ENCODE results near the gene DHRS3.
"Not testable (repeated sequence)": the region's sequence is repeated elsewhere in the genome, so short reads cannot be mapped to it uniquely, and the experiment has no call there.

The DHRS3 gene

GRCh38 chr1:12584900-12585525 lies 33.0 kb downstream of the DHRS3 start:
- no peak overlapping the region for H3K27ac ChIP-seq
- DNase-seq (ENCODE audit: low read depth, low spot score): no peak

GRCh38 chr1:12583484-12583883 lies 34.5 kb downstream of the DHRS3 start:
- no peak for DNase-seq (ENCODE audit: low read depth, low spot score)
- no peak overlapping the region for H3K27ac ChIP-seq

- DNase-seq (ENCODE audit: low read depth, low spot score): no peak
- H3K27ac ChIP-seq: no peak overlapping the region
Measured at GRCh38 chr1:12582649-12583048, 35.4 kb downstream of the DHRS3 start.

GRCh38 chr1:12581179-12581578 lies 36.8 kb downstream of the DHRS3 start:
- DNase-seq (ENCODE audit: low read depth, low spot score): no peak
- H3K27ac ChIP-seq: no peak overlapping the region

GRCh38 chr1:12580054-12580887 lies 37.7 kb downstream of the DHRS3 start:
- DNase-seq (ENCODE audit: low read depth, low spot score): no peak
- no peak overlapping the region for H3K27ac ChIP-seq

- no peak for DNase-seq (ENCODE audit: low read depth, low spot score)
- H3K27ac ChIP-seq: no peak overlapping the region
Measured at GRCh38 chr1:12578860-12579422, 39.1 kb downstream of the DHRS3 start.

GRCh38 chr1:12577020-12577419 lies 41.0 kb downstream of the DHRS3 start:
- H3K27ac ChIP-seq: no peak overlapping the region
- no peak for DNase-seq (ENCODE audit: low read depth, low spot score)

GRCh38 chr1:12574757-12575139 lies 43.3 kb downstream of the DHRS3 start:
- H3K27ac ChIP-seq: no peak overlapping the region

GRCh38 chr1:12573015-12573825 lies 44.8 kb downstream of the DHRS3 start:
- peak overlapping the region; percentile 48 for H3K27ac ChIP-seq
- no peak for DNase-seq (ENCODE audit: low read depth, low spot score)

More at GRCh38 chr1:12574757-12575139, 43.3 kb downstream of the DHRS3 start:
- no peak for DNase-seq (ENCODE audit: low read depth, low spot score)

- no peak for DNase-seq (ENCODE audit: low read depth, low spot score)
Measured at GRCh38 chr1:12572522-12572921, 45.5 kb downstream of the DHRS3 start.

GRCh38 chr1:12570291-12570690 lies 47.7 kb downstream of the DHRS3 start:
- DNase-seq (ENCODE audit: low read depth, low spot score): no peak

More at GRCh38 chr1:12572522-12572921, 45.5 kb downstream of the DHRS3 start:
- no peak overlapping the region for H3K27ac ChIP-seq

GRCh38 chr1:12568009-12568767 lies 49.8 kb downstream of the DHRS3 start:
- no peak overlapping the region for H3K27ac ChIP-seq
- DNase-seq (ENCODE audit: low read depth, low spot score): no peak

More at GRCh38 chr1:12570291-12570690, 47.7 kb downstream of the DHRS3 start:
- no peak overlapping the region for H3K27ac ChIP-seq

GRCh38 chr1:12567288-12567819 lies 50.7 kb downstream of the DHRS3 start:
- DNase-seq (ENCODE audit: low read depth, low spot score): no peak

GRCh38 chr1:12566484-12567287 lies 51.3 kb downstream of the DHRS3 start:
- DNase-seq (ENCODE audit: low read depth, low spot score): no peak
- no peak overlapping the region for H3K27ac ChIP-seq

More at GRCh38 chr1:12567288-12567819, 50.7 kb downstream of the DHRS3 start:
- H3K27ac ChIP-seq: no peak overlapping the region

GRCh38 chr1:12565966-12566352 lies 52.1 kb downstream of the DHRS3 start:
- no peak overlapping the region for H3K27ac ChIP-seq
- no peak for DNase-seq (ENCODE audit: low read depth, low spot score)

- no peak for DNase-seq (ENCODE audit: low read depth, low spot score)
- no peak overlapping the region for H3K27ac ChIP-seq
Measured at GRCh38 chr1:12565094-12565965, 52.7 kb downstream of the DHRS3 start.

GRCh38 chr1:12564251-12564650 lies 53.8 kb downstream of the DHRS3 start:
- H3K27ac ChIP-seq; DNase-seq (ENCODE audit: low read depth, low spot score): not testable (repeated sequence)

Measured in epithelial cell of prostate (primary cell).